ENCODE results near the gene FADS3.

Gene FADS3

DNA sequence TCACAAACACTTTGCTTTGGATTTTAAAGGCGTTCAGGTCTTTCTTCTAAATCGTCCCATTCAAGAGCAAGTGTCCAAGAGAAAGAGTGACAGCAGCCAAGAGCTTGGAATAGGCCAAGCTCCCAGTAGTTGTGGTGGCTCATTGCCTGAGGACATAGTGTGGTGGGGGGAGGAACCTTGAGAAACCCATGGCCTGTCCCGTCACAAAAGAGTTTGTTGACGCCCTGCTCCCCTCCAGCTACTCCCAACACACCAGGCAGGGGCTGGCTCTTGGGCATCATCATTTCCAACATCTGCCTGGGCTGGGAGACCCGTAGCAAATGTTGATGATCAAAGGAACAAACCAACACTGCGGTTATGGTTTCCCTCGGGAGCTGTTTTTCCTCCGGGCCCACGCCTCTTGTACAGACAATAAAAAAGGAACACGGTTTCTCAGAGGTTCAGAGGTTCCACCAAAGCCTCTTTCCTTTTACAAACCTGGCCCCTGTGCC is 20.8 kb downstream of the FADS3 start:
- TF ChIP-seq GLIS3 (CRISPR knock-in tag; IDR thresholded peaks at IDR 0.05) (no peak), ZNF8 (CRISPR knock-in tag; IDR thresholded peaks at IDR 0.05) (no peak), ZC3H10 (CRISPR knock-in tag; IDR thresholded peaks at IDR 0.05) (no peak), CSDC2 (CRISPR knock-in tag; IDR thresholded peaks at IDR 0.05) (no peak)
- TF ChIP-seq, protein P1, sequence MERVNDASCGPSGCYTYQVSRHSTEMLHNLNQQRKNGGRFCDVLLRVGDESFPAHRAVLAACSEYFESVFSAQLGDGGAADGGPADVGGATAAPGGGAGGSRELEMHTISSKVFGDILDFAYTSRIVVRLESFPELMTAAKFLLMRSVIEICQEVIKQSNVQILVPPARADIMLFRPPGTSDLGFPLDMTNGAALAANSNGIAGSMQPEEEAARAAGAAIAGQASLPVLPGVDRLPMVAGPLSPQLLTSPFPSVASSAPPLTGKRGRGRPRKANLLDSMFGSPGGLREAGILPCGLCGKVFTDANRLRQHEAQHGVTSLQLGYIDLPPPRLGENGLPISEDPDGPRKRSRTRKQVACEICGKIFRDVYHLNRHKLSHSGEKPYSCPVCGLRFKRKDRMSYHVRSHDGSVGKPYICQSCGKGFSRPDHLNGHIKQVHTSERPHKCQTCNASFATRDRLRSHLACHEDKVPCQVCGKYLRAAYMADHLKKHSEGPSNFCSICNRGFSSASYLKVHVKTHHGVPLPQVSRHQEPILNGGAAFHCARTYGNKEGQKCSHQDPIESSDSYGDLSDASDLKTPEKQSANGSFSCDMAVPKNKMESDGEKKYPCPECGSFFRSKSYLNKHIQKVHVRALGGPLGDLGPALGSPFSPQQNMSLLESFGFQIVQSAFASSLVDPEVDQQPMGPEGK (CRISPR knock-in tag; IDR thresholded peaks at IDR 0.05; ENCODE audit: borderline replicate concordance), result no peak
- ATAC-seq, result no peak

- no peak for ATAC-seq
- TF ChIP-seq ZNF565 (CRISPR knock-in tag; conservative IDR thresholded peaks at IDR 0.05; ENCODE audit: low read depth) (no peak), OSR1 (CRISPR knock-in tag; IDR thresholded peaks at IDR 0.05) (no peak), ZNF70 (CRISPR knock-in tag; IDR thresholded peaks at IDR 0.05) (no peak), POU6F1 (CRISPR knock-in tag; IDR thresholded peaks at IDR 0.05; ENCODE audit: borderline replicate concordance, low read depth) (no peak), ZFP3 (CRISPR knock-in tag; IDR thresholded peaks at IDR 0.05) (no peak), TOX (CRISPR knock-in tag; IDR thresholded peaks at IDR 0.05; ENCODE audit: borderline replicate concordance) (no peak), TCF4 (CRISPR knock-in tag; IDR thresholded peaks at IDR 0.05; ENCODE audit: borderline replicate concordance) (no peak), GLIS3 (CRISPR knock-in tag; IDR thresholded peaks at IDR 0.05) (no peak), CSDC2 (CRISPR knock-in tag; IDR thresholded peaks at IDR 0.05) (no peak)
- TF ChIP-seq, protein P2, sequence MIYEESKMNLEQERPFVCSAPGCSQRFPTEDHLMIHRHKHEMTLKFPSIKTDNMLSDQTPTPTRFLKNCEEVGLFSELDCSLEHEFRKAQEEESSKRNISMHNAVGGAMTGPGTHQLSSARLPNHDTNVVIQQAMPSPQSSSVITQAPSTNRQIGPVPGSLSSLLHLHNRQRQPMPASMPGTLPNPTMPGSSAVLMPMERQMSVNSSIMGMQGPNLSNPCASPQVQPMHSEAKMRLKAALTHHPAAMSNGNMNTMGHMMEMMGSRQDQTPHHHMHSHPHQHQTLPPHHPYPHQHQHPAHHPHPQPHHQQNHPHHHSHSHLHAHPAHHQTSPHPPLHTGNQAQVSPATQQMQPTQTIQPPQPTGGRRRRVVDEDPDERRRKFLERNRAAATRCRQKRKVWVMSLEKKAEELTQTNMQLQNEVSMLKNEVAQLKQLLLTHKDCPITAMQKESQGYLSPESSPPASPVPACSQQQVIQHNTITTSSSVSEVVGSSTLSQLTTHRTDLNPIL (CRISPR knock-in tag; IDR thresholded peaks at IDR 0.05; ENCODE audit: low read depth), result no peak
- TF ChIP-seq, protein P1 (CRISPR knock-in tag; IDR thresholded peaks at IDR 0.05; ENCODE audit: borderline replicate concordance), result no peak
Observed at GRCh38 chr11:61869708-61870451, 21.5 kb downstream of the FADS3 start.

- ATAC-seq, result no peak
- TF ChIP-seq SNAI2 (CRISPR knock-in tag; IDR thresholded peaks at IDR 0.05), result no peak
- no peak for TF ChIP-seq BACH2 (CRISPR knock-in tag; IDR thresholded peaks at IDR 0.05; ENCODE audit: borderline replicate concordance)
- no peak for TF ChIP-seq TCF4 (CRISPR knock-in tag; IDR thresholded peaks at IDR 0.05; ENCODE audit: borderline replicate concordance)
- no peak for TF ChIP-seq RARB (CRISPR knock-in tag; IDR thresholded peaks at IDR 0.05)
- no peak for TF ChIP-seq PPARA (CRISPR knock-in tag; IDR thresholded peaks at IDR 0.05; ENCODE audit: borderline replicate concordance)
- TF ChIP-seq ISL1 (CRISPR knock-in tag; IDR thresholded peaks at IDR 0.05), result no peak
- TF ChIP-seq ARNTL (CRISPR knock-in tag; IDR thresholded peaks at IDR 0.05; ENCODE audit: borderline replicate concordance, low read depth), result no peak
- no peak for TF ChIP-seq ZFP3 (CRISPR knock-in tag; IDR thresholded peaks at IDR 0.05)
- TF ChIP-seq ZC3H10 (CRISPR knock-in tag; IDR thresholded peaks at IDR 0.05), result no peak
Observed at GRCh38 chr11:61869429-61869707, 22.0 kb downstream of the FADS3 start.

DNA sequence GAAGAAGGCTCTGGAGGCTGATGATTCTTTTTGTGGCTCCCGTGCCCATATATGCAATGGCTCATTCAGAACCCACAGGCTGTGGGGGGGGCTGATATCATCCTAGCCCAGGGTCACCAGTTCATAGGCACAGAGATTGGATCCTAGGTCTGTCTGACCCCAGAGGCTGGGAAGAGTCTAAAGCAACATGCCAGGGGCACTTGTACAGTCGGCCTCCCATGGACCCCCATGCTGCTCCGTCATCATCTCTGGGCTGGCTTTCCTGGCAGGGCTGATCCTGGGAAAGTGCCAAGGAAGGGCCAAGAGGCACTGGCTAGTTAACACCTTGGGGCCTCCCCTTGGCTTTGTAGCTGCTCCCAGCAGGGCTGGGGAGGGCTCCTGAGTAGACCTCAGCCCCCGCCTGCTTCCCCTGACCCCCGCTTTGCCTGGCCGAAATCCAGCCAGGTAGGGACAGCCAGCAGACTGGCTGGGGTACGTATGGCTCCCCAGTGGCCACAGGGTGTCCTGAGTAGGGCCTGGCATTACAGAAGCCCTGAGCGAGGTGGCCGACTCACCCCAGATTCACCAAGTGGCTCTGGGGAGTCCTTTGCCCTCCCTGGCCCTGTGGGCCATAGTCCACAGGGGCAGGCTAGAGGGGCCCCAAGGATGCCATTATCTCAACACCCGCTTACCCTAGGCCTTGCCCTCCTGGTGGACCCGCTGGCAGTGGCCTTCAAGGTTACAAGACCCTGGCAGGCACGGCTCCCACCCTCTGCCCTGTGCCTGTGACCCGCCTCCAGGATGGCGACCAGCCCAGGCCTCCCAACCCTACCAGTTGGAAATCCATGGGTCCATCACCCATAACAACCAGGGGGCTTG is 22.5 kb downstream of the FADS3 start:
- no peak for TF ChIP-seq PPARA (CRISPR knock-in tag; IDR thresholded peaks at IDR 0.05; ENCODE audit: borderline replicate concordance)
- no peak for TF ChIP-seq ZFP30 (CRISPR knock-in tag; IDR thresholded peaks at IDR 0.05)
- no peak for TF ChIP-seq TCF4 (CRISPR knock-in tag; IDR thresholded peaks at IDR 0.05; ENCODE audit: borderline replicate concordance)
- TF ChIP-seq OSR1 (CRISPR knock-in tag; IDR thresholded peaks at IDR 0.05), result no peak
- TF ChIP-seq ZNF8 (CRISPR knock-in tag; IDR thresholded peaks at IDR 0.05), result no peak
- TF ChIP-seq ZNF565 (CRISPR knock-in tag; conservative IDR thresholded peaks at IDR 0.05; ENCODE audit: low read depth), result no peak
- no peak for TF ChIP-seq CSRNP3 (CRISPR knock-in tag; IDR thresholded peaks at IDR 0.05)
- TF ChIP-seq CSDC2 (CRISPR knock-in tag; IDR thresholded peaks at IDR 0.05), result no peak
- no peak for TF ChIP-seq ZNF70 (CRISPR knock-in tag; IDR thresholded peaks at IDR 0.05)
- no peak for TF ChIP-seq ZFP3 (CRISPR knock-in tag; IDR thresholded peaks at IDR 0.05)
- TF ChIP-seq TOX (CRISPR knock-in tag; IDR thresholded peaks at IDR 0.05; ENCODE audit: borderline replicate concordance), result no peak
- TF ChIP-seq SNAI2 (CRISPR knock-in tag; IDR thresholded peaks at IDR 0.05), result no peak
- TF ChIP-seq, protein P1 (CRISPR knock-in tag; IDR thresholded peaks at IDR 0.05; ENCODE audit: borderline replicate concordance), result no peak
- no peak for ATAC-seq
